ENCODE results near the gene PPP1R12B. TPM values are rescaled to one million over a fixed set of nuclear protein-coding genes. Genes with fewer than 3 reads are reported as not detected.
"Not testable (repeated sequence)": the region's sequence is repeated elsewhere in the genome, so short reads cannot be mapped to it uniquely, and the experiment has no call there.

The PPP1R12B gene
- total and polyA plus RNA-seq, 5 experiments from 2014 or later, result 4.6 to 29.8 (median 7.7) TPM

DNA sequence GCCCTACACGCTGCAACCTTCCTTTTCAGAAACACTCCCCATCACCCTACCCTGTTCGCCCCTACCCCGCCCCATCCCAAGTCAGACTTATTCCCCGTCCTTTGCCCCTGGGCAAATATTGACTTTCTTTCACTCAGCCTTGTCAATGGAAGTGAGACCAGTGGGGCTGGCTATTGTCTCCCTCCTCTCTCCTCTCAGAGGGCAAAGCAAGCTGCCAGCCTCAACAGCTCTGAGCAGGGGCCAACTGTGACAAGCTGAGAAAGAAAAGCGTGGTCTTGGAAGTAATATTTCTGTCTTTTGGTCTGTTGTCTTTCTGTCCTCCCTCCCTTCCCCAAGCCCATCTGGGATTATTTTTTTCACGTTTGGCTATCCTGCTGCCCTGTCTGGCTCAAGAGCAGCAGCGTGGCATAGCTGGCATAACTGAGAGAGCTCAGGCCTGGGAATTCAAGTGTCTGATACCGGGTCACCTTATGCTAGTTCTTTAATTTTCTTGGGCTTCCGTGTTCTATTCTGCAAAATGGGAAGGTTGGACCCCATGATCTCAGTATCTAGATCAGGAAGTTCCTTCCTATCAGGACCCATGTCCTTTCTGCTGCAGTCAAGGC is 290.3 kb downstream of the PPP1R12B start:
- ATAC-seq, DNase-seq, H3K4me3 Mint-ChIP-seq, POLR2A ChIA-PET, H3K36me3 Mint-ChIP-seq, H3K9me3 Mint-ChIP-seq: not testable (repeated sequence)
- Mint-ChIP-seq H3K4me1 (peaks cover 6 to 25% (median 18%) of the 10 kb centered on the region in 4 donors), H3K27ac (peak overlapping the region in 1 of 10 donors; percentile 65), H3K27me3 (peaks cover 30 to 95% (median 60%) of the 10 kb centered on the region in 5 donors)

DNA sequence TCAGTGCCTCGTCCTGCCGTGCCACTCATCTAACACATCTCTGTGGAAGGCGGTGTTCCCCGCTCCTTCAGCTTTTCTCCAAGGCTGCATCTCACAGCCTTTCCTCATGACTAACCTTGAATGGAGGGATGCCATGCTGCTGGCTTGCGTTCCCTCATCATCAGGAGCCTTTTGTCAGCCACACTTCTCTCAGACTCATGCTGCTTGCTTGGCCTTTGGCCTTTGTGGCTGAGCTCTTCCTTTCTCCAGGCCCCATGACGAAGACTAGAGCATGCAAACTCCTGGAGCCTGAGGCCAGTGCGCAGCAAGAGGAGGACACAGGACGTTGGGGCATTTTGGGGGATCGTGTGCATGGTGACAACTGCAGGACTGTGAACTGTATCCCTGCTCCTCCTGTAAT is 291.0 kb downstream of the PPP1R12B start:
- peaks cover 0 to under 1% (median 0%) of the 10 kb centered on the region in 9 donors for H3K9me3 Mint-ChIP-seq
- H3K36me3 Mint-ChIP-seq, result peaks cover 0 to 2% (median 0%) of the 10 kb centered on the region in 3 donors
- POLR2A ChIA-PET, result no interaction called here
- peaks cover 31 to 96% (median 60%) of the 10 kb centered on the region in 5 donors for H3K27me3 Mint-ChIP-seq
- DNase-seq, result no peak
- peaks cover 7 to 32% (median 25%) of the 10 kb centered on the region in 4 donors for H3K4me1 Mint-ChIP-seq
- H3K27ac Mint-ChIP-seq, result peak overlapping the region in 1 of 10 donors; percentile 1
- H3K4me3 Mint-ChIP-seq, result no peak overlapping the region
- ATAC-seq, result no peak

- Mint-ChIP-seq H3K27me3 (peaks cover 42 to 98% (median 65%) of the 10 kb centered on the region in 5 donors), H3K36me3 (peaks cover 0 to 2% (median 0%) of the 10 kb centered on the region in 3 donors), H3K9me3 (peaks cover 0 to 2% (median 0%) of the 10 kb centered on the region in 9 donors), H3K27ac (no peak overlapping the region), H3K4me1 (peaks cover 7 to 36% (median 29%) of the 10 kb centered on the region in 4 donors), H3K4me3 (peak overlapping the region; percentile 15 to 84 (median 62))
- POLR2A ChIA-PET, result interaction anchor here (0.5 kb wide), 1 partner anchor 30 kb away, joined by 8 read pairs; no protein-coding TSS in a partner anchor
- peak in 1 of 10 donors; percentile 50 for DNase-seq
- ATAC-seq, result no peak
These were observed 293.7 kb downstream of the PPP1R12B start for GRCh38 chr1:202642212-202642611.

Other genes with a start within 250 kb of the PPP1R12B start
- gene GPR37L1, start 225.8 kb upstream of the PPP1R12B start, total RNA-seq, result not detected
- gene GPR37L1, start 225.8 kb upstream of the PPP1R12B start, polyA plus RNA-seq, result under 1 TPM in 2 of 3 donors, not detected in 1; 0.02 to 0.19 TPM
- 10 to 100 TPM; 43.3 to 50.0 TPM for gene ARL8A, start 204.0 kb upstream of the PPP1R12B start, total RNA-seq
- gene ARL8A, start 204.0 kb upstream of the PPP1R12B start, polyA plus RNA-seq, result 1 to 10 TPM; 4.9 to 6.4 (median 5.6) TPM
- 10 to 100 TPM; 35.9 to 37.4 TPM for gene PTPN7, start 188.1 kb upstream of the PPP1R12B start, total RNA-seq
- 10 to 100 TPM; 37.7 to 44.4 (median 39.1) TPM for gene PTPN7, start 188.1 kb upstream of the PPP1R12B start, polyA plus RNA-seq
- gene LGR6, start 154.9 kb upstream of the PPP1R12B start, total RNA-seq, result under 1 TPM; 0.25 to 0.47 TPM
- gene LGR6, start 154.9 kb upstream of the PPP1R12B start, polyA plus RNA-seq, result 1 to 10 TPM in 1 of 3 donors, not detected in 2; 6.2 TPM
- gene UBE2T, start 6.8 kb upstream of the PPP1R12B start, total RNA-seq, result 1 to 10 TPM; 4.0 to 5.1 TPM
- 10 to 100 TPM in 1 of 3 donors, 1 to 10 TPM in 2; 5.5 to 13.1 (median 7.4) TPM for gene UBE2T, start 6.8 kb upstream of the PPP1R12B start, polyA plus RNA-seq

All from naive thymus-derived CD8-positive, alpha-beta T cell (primary cell).